ENCODE results near the gene IL25. TPM values are rescaled to one million over a fixed set of nuclear protein-coding genes. Genes with fewer than 3 reads are reported as not detected.

The IL25 gene
- total RNA-seq = not detected in 2 replicates

GRCh38 chr14:23372509-23372908, at the start of gene IL25:
Gene IL25, plus strand, starts transcription at chr14:23372809.

GRCh38 chr14:23352506-23353432, 19.8 kb upstream of the IL25 start, which contains the start of gene SLC22A17:
Gene SLC22A17, minus strand, starts transcription at chr14:23352887.

GRCh38 chr14:23365036-23365731, 7.4 kb upstream of the IL25 start, which contains the start of gene EFS:
Gene EFS, minus strand, starts transcription at chr14:23365172. Its CDS starts 147 bp downstream, at chr14:23365025.

GRCh38 chr14:23376482-23377197, 4.0 kb downstream of the IL25 start, which contains the start of gene CMTM5:
Gene CMTM5, plus strand, starts transcription at chr14:23377046. Its CDS starts 206 bp downstream, at chr14:23377252.

GRCh38 chr14:23407516-23408306, 35.1 kb downstream of the IL25 start, which contains the start of gene MYH6:
Gene MYH6, minus strand, starts transcription at chr14:23408273. Its CDS starts 1,050 bp downstream, at chr14:23407223.

Other genes starting within 250 kb of the IL25 start
- 0.63 TPM in 1 of 2 replicates, not detected in the other for gene SLC7A8, start 189.1 kb upstream of the IL25 start, total RNA-seq
- gene RNF212B, start 134.9 kb upstream of the IL25 start, total RNA-seq = not detected in 2 replicates
- gene HOMEZ, start 86.7 kb upstream of the IL25 start, total RNA-seq = 3.3 and 4.0 TPM in 2 replicates
- gene PPP1R3E, start 70.0 kb upstream of the IL25 start, total RNA-seq = 1.3 and 1.9 TPM in 2 replicates
- 12.1 and 14.6 TPM in 2 replicates for gene BCL2L2, start 66.0 kb upstream of the IL25 start, total RNA-seq
- gene PABPN1, start 51.4 kb upstream of the IL25 start, total RNA-seq = 83.3 and 103 TPM in 2 replicates
- 1.1 and 8.5 TPM in 2 replicates for gene SLC22A17, start 19.9 kb upstream of the IL25 start, total RNA-seq
- gene EFS, start 7.6 kb upstream of the IL25 start, total RNA-seq = 0.94 TPM in 1 of 2 replicates, not detected in the other
- gene CMTM5, start 4.2 kb downstream of the IL25 start, total RNA-seq = not detected in 2 replicates
- not detected in 2 replicates for gene MYH6, start 35.5 kb downstream of the IL25 start, total RNA-seq
- not detected in 2 replicates for gene MYH7, start 62.9 kb downstream of the IL25 start, total RNA-seq
- 56.5 and 56.8 TPM in 2 replicates for gene NGDN, start 96.9 kb downstream of the IL25 start, total RNA-seq
- gene ZFHX2, start 179.0 kb downstream of the IL25 start, total RNA-seq = 0.27 and 0.38 TPM in 2 replicates
- 7.9 and 15.7 TPM in 2 replicates for gene THTPA, start 183.5 kb downstream of the IL25 start, total RNA-seq
- gene AP1G2, start 195.0 kb downstream of the IL25 start, total RNA-seq = 4.9 and 13.3 TPM in 2 replicates
- gene JPH4, start 206.0 kb downstream of the IL25 start, total RNA-seq = not detected in 2 replicates